A549 (cell line): ENCODE data around the gene KLK2. TPM values are rescaled to one million over a fixed set of nuclear protein-coding genes. Genes with fewer than 3 reads are reported as not detected.
A peak's percentile ranks its signal among the peaks of the same experiment; 100 is the strongest.

Experiments used
- ATAC-seq, 2 experiments: fragments of 200-7000 bp in 1 of 2; fragments of >200 bp in 1 of 2; cut with Nextera tagmentation in 1 of 2; cut with Tn5 transposase in 1 of 2; 3 replicates each; pipeline versions ENCODE4 v1.8.0 to v1.9.1; 2018 to 2020; ENCODE audit warnings: mild to moderate bottlenecking in 1 of 2, moderate library complexity in 1 of 2
- CTCF ChIA-PET: fragments of 300-600 bp; sonication (Branson Sonifier 250); formaldehyde crosslinking; extraction: SDS; loops from one replicate; lab custom pipeline; 2021; ENCODE audit warnings: antibody characterized with exemption, inconsistent platforms; lab: Yijun Ruan, JAX
- POLR2A ChIA-PET: fragments of 350-600 bp; formaldehyde crosslinking; extraction: SDS; loops from one replicate; lab custom pipeline; 2021; ENCODE audit warnings: antibody characterized with exemption, inconsistent platforms; lab: Yijun Ruan, JAX
- DNase-seq, 2 experiments: peaks; one replicate each; pipeline versions ENCODE4 v3.0.0 to v3.0.0-alpha.2; 2011 to 2016; ENCODE audit warnings: low read depth in 1 of 2, low spot score in 1 of 2
- FAIRE-seq: peaks from 2 replicates; lab custom pipeline; 2011; peaks lifted over from hg19 to GRCh38; lab: Jason Lieb, UNC
- H3K27ac ChIP-seq, 2 experiments: fragments of >200 bp; sonication (Bioruptor Twin); formaldehyde crosslinking; 3 replicates each; pipeline ENCODE4 v1.5.1; 2016 to 2017
- H3K4me1 ChIP-seq: fragments of >200 bp; sonication (Bioruptor Twin); formaldehyde crosslinking; 3 replicates; pipeline ENCODE4 v1.6.1; 2016
- H3K4me2 ChIP-seq: fragments of >200 bp; sonication (Bioruptor Twin); formaldehyde crosslinking; 3 replicates; pipeline ENCODE4 v1.6.1; 2016
- H3K4me3 ChIP-seq: fragments of >200 bp; sonication (Bioruptor Twin); formaldehyde crosslinking; 3 replicates; pipeline ENCODE4 v1.5.1; 2016
- H3K9me3 ChIP-seq: fragments of >200 bp; sonication (Bioruptor Twin); formaldehyde crosslinking; 3 replicates; pipeline ENCODE4 v1.6.1; 2016
- ATOH8 ChIP-seq: fragments of 250-450 bp; sonication (Bioruptor Pico); IDR thresholded peaks from 2 replicates; pipeline ENCODE4 v1.5.0; 2020; ENCODE audit warnings: low read depth, mild to moderate bottlenecking, moderate library complexity
- BCL3 ChIP-seq: fragments of >200 bp; sonication (Bioruptor Twin); formaldehyde crosslinking; IDR thresholded peaks from 3 replicates; pipeline ENCODE4 v1.6.1; 2016
- CBX8 ChIP-seq: fragments of 200-600 bp; sonication (generic); IDR thresholded peaks from 2 replicates; pipeline ENCODE4 v1.6.1; 2016
- CTCF ChIP-seq: fragments of >200 bp; sonication (Bioruptor Twin); formaldehyde crosslinking; IDR thresholded peaks from 3 replicates; pipeline ENCODE4 v1.5.1; 2016
- EHMT2 ChIP-seq: fragments of 200-600 bp; sonication (generic); IDR thresholded peaks from 2 replicates; pipeline ENCODE4 v1.6.1; 2016; ENCODE audit warnings: antibody characterized with exemption, low read depth, mild to moderate bottlenecking, moderate library complexity
- ELK1 ChIP-seq: fragments of 150-350 bp; IDR thresholded peaks from 2 replicates; pipeline ENCODE4 v1.6.1; 2014; ENCODE audit warnings: low read depth, mild to moderate bottlenecking, low read length
- FOSB ChIP-seq: fragments of 250-450 bp; sonication (Bioruptor Pico); IDR thresholded peaks from 2 replicates; pipeline ENCODE4 v1.5.0; 2020; ENCODE audit warnings: mild to moderate bottlenecking, moderate library complexity
- FOXS1 ChIP-seq: fragments of 250-450 bp; sonication (Bioruptor Pico); IDR thresholded peaks from 2 replicates; pipeline ENCODE4 v1.5.0; 2020; ENCODE audit warnings: mild to moderate bottlenecking, moderate library complexity
- HES2 ChIP-seq: fragments of >200 bp; sonication (Bioruptor Twin); formaldehyde crosslinking; IDR thresholded peaks from 2 replicates; pipeline ENCODE4 v1.6.1; 2016
- HMGXB4 ChIP-seq: fragments of 250-450 bp; sonication (Bioruptor Pico); IDR thresholded peaks from 2 replicates; pipeline ENCODE4 v1.5.0; 2021; ENCODE audit warnings: mild to moderate bottlenecking, moderate library complexity, borderline replicate concordance
- HOXA7 ChIP-seq: fragments of 250-450 bp; sonication (Bioruptor Pico); IDR thresholded peaks from 2 replicates; pipeline ENCODE4 v1.5.0; 2020; ENCODE audit warnings: mild to moderate bottlenecking, moderate library complexity
- HOXB13 ChIP-seq: fragments of 250-450 bp; sonication (Bioruptor Pico); IDR thresholded peaks from 2 replicates; pipeline ENCODE4 v1.5.0; 2020; ENCODE audit warnings: low read depth, mild to moderate bottlenecking, moderate library complexity
- HOXB5 ChIP-seq: fragments of 250-450 bp; sonication (Bioruptor Pico); IDR thresholded peaks from 2 replicates; pipeline ENCODE4 v1.5.0; 2020; ENCODE audit warnings: mild to moderate bottlenecking, moderate library complexity
- JUNB ChIP-seq: fragments of >200 bp; sonication (Bioruptor Twin); formaldehyde crosslinking; IDR thresholded peaks from 2 replicates; pipeline ENCODE4 v1.6.1; 2016
- KDM1A ChIP-seq: fragments of 200-600 bp; sonication (generic); IDR thresholded peaks from 2 replicates; pipeline ENCODE4 v1.6.1; 2016; ENCODE audit warnings: low read depth, mild to moderate bottlenecking
- KDM5A ChIP-seq: fragments of 200-600 bp; sonication (generic); IDR thresholded peaks from 2 replicates; pipeline ENCODE4 v1.6.1; 2016; ENCODE audit warnings: antibody characterized with exemption, mild to moderate bottlenecking
- MAFK ChIP-seq: fragments of 450-650 bp; IDR thresholded peaks from 2 replicates; pipeline ENCODE4 v1.6.1; 2014; ENCODE audit not compliant: partially characterized antibody
- MAZ ChIP-seq: fragments of 150-350 bp; IDR thresholded peaks from 2 replicates; pipeline ENCODE4 v1.6.1; 2014; ENCODE audit warnings: antibody characterized with exemption, low read depth, low read length, borderline replicate concordance
- RAD21 ChIP-seq, 2 experiments: fragments of >200 bp in 1 of 2; sonication (Bioruptor Twin) in 1 of 2; formaldehyde crosslinking in 1 of 2; IDR thresholded peaks in 1 of 2; conservative IDR thresholded peaks in 1 of 2; 2 replicates in 1 of 2; 3 replicates in 1 of 2; pipeline ENCODE4 v1.6.1; 2012 to 2018; ENCODE audit warnings: inconsistent platforms in 1 of 2
- REST ChIP-seq: fragments of 200-600 bp; sonication (generic); IDR thresholded peaks from 2 replicates; pipeline ENCODE4 v1.6.1; 2016; ENCODE audit warnings: antibody characterized with exemption, mild to moderate bottlenecking, moderate library complexity
- RNF2 ChIP-seq: fragments of 200-600 bp; sonication (generic); IDR thresholded peaks from 2 replicates; pipeline ENCODE4 v1.6.1; 2016; ENCODE audit warnings: low read depth, mild to moderate bottlenecking, antibody characterized with exemption, moderate library complexity, borderline replicate concordance
- SMC3 ChIP-seq: fragments of >200 bp; sonication (Bioruptor Twin); formaldehyde crosslinking; IDR thresholded peaks from 3 replicates; pipeline ENCODE4 v1.6.1; 2018; ENCODE audit warnings: inconsistent platforms
- SREBF2 ChIP-seq: fragments of 450-650 bp; IDR thresholded peaks from 2 replicates; pipeline ENCODE4 v1.6.1; 2014; ENCODE audit warnings: mild to moderate bottlenecking, moderate library complexity
- TP53 ChIP-seq: fragments of 250-450 bp; sonication (Bioruptor Pico); IDR thresholded peaks from 2 replicates; pipeline ENCODE4 v1.5.0; 2021; ENCODE audit warnings: mild to moderate bottlenecking, moderate library complexity
- ZSCAN20 ChIP-seq: fragments of 250-450 bp; sonication (Bioruptor Pico); IDR thresholded peaks from 2 replicates; pipeline ENCODE4 v1.8.0; 2022; ENCODE audit warnings: mild to moderate bottlenecking, moderate library complexity
- WGBS: methylation state at CpG from one replicate; pipeline ENCODE4 v1.1.6; 2017; ENCODE audit errors: missing lambda C conversion rate; 5-methylcytosine and 5-hydroxymethylcytosine counted together
- polyA plus RNA-seq, 4 experiments: library from polyadenylated mRNA; depleted of rRNA in 3 of 4; stranded (reverse); fragments of >200 nt; fragmentation: RNase III in 1 of 4; extraction: RNeasy Plus Mini Kit Qiagen cat#74134 plus additional on column Dnase treatment in 1 of 4; gene quantifications; 2 replicates in 3 of 4; 3 replicates in 1 of 4; pipeline ENCODE4 v1.2.3, GENCODE V29; 2011 to 2017

The KLK2 gene
- polyA plus RNA-seq, 2 of the 4 experiments (the other 2 are of a cell fraction), result 0.21 to 0.49 TPM

- TF ChIP-seq ATOH8 (CRISPR knock-in tag) (no peak), SMC3 (peak; percentile 81), KDM1A (no peak), JUNB (no peak), CTCF (peak; percentile 96), HOXA7 (CRISPR knock-in tag) (no peak), KDM5A (no peak), MAZ (no peak; the same call in 1 of the 2 replicates), HOXB5 (CRISPR knock-in tag) (no peak), RAD21 (conservative IDR thresholded peaks at IDR 0.05 in 1 of 2, IDR thresholded peaks at IDR 0.05 in 1 of 2) (peak; percentile 95 to 97), MAFK (no peak), HES2 (no peak), FOSB (no peak), ZSCAN20 (CRISPR knock-in tag) (no peak), CBX8 (no peak), TP53 (CRISPR knock-in tag) (no peak), HOXB13 (no peak), RNF2 (no peak), HMGXB4 (no peak), BCL3 (no peak), SREBF2 (no peak)
- TF ChIP-seq, all 56 proteins: peak for 3
- H3K4me3 ChIP-seq, result no peak overlapping the region
- no peak overlapping the region for H3K27ac ChIP-seq
- FAIRE-seq, result peak; percentile 87
- H3K4me2 ChIP-seq, result peak overlapping the region; percentile 22; the same call in 2 of the 3 replicates
- H3K4me1 ChIP-seq, result peaks cover 14% of the 10 kb centered on the region; the same call in 1 of the 3 replicates
- WGBS, result 29% methylated on average over 21 of the region's 21 CpGs
- no peaks in the 10 kb centered on the region for H3K9me3 ChIP-seq
- POLR2A ChIA-PET, result interaction anchor here (1.2 to 1.6 kb wide), 5 partner anchors 118 to 198 kb away, joined by 3 to 14 read pairs (median 10); no protein-coding TSS in a partner anchor
- CTCF ChIA-PET, result interaction anchor here (0.6 to 13.0 kb wide), 87 partner anchors 9 to 562 kb away, joined by 3 to 121 read pairs (median 6); partner anchors contain the start of genes ACP4, CLEC11A, KLK10 and KLK15
- peak; percentile 89 to 91 for DNase-seq
- ATAC-seq, result peak; percentile 97 to 100
These were observed 49.1 kb downstream of the KLK2 start for GRCh38 chr19:50922317-50922853.

- Histone ChIP-seq H3K27ac (no peak overlapping the region), H3K4me2 (no peak overlapping the region), H3K4me1 (peaks cover 14% of the 10 kb centered on the region; the same call in 1 of the 3 replicates), H3K4me3 (no peak overlapping the region), H3K9me3 (no peaks in the 10 kb centered on the region)
- WGBS, result 42% methylated on average over 6 of the region's 6 CpGs
- no peak for FAIRE-seq
- ChIA-PET CTCF (interaction anchor here (0.5 to 13.0 kb wide), 11 partner anchors 19 to 556 kb away, joined by 3 to 121 read pairs (median 19); partner anchors contain the start of genes ACP4 and CLEC11A), POLR2A (no interaction called here)
- DNase-seq, result no peak
- no peak for ATAC-seq
- no peak for TF ChIP-seq FOXS1 (CRISPR knock-in tag)
- no peak for TF ChIP-seq ELK1
- no peak for TF ChIP-seq ATOH8 (CRISPR knock-in tag)
- no peak for TF ChIP-seq REST
- TF ChIP-seq EHMT2, result no peak
These were observed 51.3 kb downstream of the KLK2 start for GRCh38 chr19:50924586-50924985.
